Inflammatory macrophage treated with lipopolysaccharide for 4 hours (primary cell): ENCODE data around the gene GMPPA.
A peak's percentile ranks its signal among the peaks of the same experiment; 100 is the strongest.

Experiments used
- DNase-seq: peaks from one replicate; pipeline ENCODE4 v3.0.0-alpha.2; 2020

GMPPA gene

GRCh38 chr2:219498280-219499057 is at the start of gene GMPPA:
Gene GMPPA (plus strand): TSS chr2:219498891. CDS start chr2:219499976, 1,085 bp downstream.
- DNase-seq = peak; percentile 99

DNA sequence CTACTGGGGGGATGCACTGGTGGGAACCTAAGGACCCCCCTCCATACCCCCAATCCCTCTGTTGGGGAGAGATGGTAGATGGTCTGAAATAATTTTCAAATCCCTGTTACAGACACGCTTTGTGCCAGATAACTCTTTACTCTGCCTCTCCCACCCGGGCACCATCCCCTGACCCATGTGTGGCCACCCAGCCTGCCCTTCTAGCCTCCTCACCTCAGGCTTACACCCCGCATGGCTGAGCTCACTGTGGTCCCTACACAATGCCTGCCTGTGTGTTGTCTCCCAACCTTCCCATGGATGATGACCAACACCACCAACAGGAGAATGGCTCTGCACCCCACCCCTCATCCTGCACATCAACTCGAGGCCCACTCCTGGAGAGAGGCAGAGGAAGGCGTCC is 49.1 kb upstream of the GMPPA start:
- no peak for DNase-seq

DNA sequence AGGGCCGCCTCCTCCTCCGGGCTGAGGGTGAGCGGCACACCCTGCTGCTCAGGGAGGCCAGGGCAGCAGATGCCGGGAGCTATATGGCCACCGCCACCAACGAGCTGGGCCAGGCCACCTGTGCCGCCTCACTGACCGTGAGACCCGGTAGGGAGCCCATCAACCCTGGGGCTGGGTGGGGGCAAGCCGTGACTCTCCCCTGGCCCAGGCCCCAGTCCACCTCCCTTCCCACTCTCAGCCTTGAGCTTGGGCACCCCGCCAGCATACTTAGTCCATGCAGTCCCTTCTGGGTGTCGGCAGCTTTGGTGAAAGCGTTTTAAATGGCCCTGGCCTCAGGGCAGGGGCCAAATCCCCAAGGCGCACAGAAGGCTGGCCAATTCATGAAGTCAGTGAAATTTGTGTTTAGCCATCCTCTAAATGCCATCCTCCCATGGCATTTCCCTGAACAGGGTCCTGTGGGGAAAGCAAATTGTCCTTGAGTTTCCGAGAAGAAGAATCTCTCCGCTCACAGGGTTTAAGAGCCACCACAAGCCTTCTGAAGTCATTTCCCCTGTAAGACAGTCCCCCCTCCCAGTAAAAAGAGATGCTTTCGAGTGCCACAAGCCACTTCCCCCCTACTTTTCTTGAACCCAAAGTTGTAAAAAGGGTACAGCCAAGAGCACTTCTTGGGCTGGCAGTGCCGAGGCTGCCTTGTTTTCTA is 46.9 kb upstream of the GMPPA start:
- DNase-seq = no peak

DNA sequence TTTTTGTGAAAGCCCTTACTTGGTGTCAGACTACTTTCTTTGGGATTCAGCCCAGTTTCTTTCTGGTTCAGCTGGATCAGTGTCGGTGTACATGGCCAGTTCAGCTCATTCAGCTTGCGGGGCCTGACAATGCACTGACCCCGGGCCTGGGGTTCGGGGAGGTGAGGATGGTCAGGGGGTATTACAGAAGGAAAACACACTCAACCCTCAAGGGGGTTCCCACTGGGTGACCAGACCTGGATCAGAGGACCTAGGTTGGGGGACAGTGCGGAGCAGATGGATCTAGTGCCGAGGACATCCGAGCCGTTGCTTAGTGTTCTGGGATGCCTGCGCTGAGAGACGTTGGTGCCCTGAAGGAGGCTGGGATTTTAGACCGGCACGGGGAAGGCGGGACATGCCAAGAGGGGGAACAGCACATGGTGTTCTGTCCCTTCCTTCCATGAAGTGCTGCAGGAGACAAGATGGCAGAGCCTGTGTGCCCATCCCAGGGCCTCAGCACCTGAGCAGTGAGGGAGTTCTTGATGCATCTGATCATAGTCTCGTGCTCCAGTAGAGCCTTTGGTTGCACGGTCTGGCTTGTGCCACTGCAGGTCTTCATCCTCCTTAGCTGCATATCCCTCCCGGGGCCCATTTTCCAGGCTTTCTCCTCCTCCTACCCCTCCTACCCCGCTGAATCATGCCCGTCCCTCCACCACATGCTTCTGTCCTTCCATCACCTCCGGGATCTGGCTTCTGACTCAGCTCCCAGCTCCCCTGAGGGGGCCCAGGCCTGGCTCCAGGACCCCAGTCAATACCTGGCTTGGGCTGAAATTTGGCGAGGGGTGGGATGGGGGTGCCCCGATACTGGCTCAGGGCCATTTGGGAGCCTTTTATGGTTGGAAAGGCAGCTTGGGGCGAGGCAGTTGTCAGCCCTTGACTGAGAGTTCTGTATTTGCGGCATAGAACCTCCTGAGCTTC is 46.1 kb upstream of the GMPPA start:
- no peak for DNase-seq

- DNase-seq = no peak
Measured at GRCh38 chr2:219453671-219454590, 44.8 kb upstream of the GMPPA start.

- DNase-seq = peak; percentile 14
Measured at GRCh38 chr2:219455581-219455980, 43.1 kb upstream of the GMPPA start.

- peak; percentile 72 for DNase-seq
Measured at GRCh38 chr2:219457784-219458369, 40.8 kb upstream of the GMPPA start.

DNA sequence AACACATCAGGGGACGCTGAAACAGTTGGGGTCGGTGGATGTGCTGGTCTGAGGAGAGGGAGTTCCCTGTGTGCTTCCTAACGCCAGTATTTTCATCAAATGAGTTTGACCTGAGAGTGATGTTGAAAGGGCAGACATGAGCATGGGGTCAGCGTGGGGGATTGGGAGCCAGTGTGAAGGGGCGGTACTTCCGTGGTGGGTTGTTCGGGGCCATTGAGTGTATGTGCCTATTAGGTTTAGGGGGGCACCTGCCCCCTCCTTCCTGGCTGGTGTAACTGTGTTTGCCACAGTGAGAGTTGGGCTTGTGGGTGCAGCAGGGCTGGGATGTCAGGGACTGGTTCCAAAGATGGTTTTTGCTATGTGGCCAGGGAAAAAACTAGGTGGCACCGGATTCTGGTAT is 39.7 kb upstream of the GMPPA start:
- DNase-seq = no peak

GRCh38 chr2:219459460-219460311 is 39.0 kb upstream of the GMPPA start:
- peak; percentile 38 for DNase-seq

- no peak for DNase-seq
Measured at GRCh38 chr2:219460424-219460926, 38.2 kb upstream of the GMPPA start.

DNA sequence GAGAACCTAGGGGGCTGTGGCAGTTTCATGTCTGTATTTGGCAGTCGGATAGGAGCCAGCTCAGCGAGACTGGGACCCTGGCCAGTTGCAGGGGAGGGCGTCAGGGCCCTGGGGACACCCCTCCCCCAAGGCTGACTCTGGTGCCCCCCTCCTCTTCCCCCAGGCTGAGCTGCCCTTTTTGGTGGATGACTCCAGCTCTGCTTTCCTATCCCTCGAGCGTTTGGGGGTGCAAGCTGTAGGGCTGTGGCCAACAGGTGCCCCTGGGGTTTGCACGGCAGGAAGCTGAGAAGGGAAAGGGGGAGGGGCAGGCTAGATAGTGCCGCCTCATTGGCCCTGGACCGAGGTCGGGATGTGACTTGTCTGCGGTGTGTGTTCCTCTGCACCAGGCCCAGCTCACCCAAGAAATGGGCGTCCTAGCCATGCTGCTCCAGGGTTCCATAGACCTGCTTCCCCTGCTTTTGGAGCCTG is 37.6 kb upstream of the GMPPA start:
- DNase-seq = no peak

- DNase-seq = no peak
Measured at GRCh38 chr2:219461669-219462068, 37.0 kb upstream of the GMPPA start.

- DNase-seq = no peak
Measured at GRCh38 chr2:219462349-219462748, 36.3 kb upstream of the GMPPA start.

- no peak for DNase-seq
Measured at GRCh38 chr2:219464286-219465032, 34.2 kb upstream of the GMPPA start.

DNA sequence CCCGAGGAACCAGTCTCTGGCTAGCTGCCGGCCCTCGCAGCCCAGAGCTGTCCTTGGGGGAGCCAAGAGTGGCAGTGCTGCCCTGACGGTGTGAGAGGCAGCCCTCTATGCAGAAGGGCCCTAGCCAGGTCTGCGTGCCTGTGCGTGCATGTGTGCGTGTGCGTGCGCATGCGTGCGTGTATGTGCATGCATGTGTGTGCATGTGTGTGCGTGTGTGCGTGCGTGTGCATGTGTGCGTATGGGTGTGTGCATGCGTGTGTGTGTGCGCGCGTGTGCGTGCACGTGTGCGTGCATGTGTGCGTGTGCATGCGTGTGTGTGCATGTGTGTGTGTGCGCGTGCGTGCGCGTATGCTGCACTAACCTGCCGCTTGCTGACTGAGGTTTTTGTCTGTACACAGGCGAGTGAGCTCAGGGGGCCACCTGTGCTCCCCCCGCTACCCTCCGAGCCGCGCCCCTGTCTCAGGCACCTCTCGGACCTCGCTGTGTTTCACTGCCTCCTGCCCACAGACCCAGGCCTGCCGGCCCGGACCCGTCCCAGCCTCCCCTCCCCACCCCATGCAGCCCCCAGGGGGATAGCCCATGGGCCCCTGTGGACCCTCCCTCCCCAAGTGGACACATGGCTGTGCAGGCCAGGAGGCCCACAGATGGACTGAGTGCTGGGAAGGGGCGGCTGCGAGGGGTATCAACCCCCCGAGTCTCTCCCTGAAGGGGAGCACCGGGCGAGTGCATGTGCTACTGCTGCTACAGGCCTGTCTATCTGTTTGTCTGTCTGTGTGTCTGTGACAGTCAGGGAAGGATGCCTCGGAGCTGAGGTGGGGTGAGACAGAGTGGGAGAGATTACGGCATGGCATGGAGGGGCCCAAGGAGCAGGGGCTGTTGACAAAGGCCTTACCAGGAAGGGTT is 32.8 kb upstream of the GMPPA start:
- no peak for DNase-seq

DNA sequence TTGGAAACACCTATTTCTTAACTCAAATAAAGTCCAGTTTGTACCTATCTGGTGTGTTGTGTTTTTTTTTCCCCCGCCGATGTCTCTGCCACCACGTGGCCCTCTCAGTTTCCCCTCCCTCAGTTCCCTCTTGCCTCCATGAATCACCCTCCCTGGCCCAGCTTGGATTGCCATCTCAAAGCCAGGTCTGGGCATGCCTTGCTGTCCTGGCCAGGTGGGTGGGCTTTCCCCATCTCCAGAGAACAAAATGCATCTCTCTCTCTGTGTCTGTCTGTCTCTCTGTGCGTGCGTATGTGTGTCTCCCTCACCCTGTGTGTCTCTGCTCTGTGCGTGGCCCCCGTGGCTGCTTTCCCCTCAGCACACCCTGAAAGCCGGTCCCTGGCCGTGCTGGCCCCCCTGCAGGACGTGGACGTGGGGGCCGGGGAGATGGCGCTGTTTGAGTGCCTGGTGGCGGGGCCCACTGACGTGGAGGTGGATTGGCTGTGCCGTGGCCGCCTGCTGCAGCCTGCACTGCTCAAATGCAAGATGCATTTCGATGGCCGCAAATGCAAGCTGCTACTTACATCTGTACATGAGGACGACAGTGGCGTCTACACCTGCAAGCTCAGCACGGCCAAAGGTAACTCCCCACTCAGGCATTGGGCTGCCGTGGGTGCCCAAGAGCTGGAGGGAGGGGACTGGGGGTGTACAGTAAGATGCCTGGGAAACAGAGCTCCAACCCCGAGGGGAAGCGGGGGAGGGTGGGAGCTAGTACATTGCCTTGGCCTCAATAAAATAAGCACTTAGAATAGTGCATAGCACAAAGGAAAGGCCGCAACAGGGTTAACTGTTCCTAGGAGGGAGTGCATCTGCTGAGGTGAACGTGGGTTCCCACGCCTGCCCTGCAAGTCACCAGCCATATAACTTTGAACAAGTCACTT is 31.6 kb upstream of the GMPPA start:
- DNase-seq = no peak

- DNase-seq = no peak
Measured at GRCh38 chr2:219467736-219468075, 31.0 kb upstream of the GMPPA start.
